ENCODE results near the gene SCLY.
"Not testable (repeated sequence)": the region's sequence is repeated elsewhere in the genome, so short reads cannot be mapped to it uniquely, and the experiment has no call there.

Gene SCLY

DNA sequence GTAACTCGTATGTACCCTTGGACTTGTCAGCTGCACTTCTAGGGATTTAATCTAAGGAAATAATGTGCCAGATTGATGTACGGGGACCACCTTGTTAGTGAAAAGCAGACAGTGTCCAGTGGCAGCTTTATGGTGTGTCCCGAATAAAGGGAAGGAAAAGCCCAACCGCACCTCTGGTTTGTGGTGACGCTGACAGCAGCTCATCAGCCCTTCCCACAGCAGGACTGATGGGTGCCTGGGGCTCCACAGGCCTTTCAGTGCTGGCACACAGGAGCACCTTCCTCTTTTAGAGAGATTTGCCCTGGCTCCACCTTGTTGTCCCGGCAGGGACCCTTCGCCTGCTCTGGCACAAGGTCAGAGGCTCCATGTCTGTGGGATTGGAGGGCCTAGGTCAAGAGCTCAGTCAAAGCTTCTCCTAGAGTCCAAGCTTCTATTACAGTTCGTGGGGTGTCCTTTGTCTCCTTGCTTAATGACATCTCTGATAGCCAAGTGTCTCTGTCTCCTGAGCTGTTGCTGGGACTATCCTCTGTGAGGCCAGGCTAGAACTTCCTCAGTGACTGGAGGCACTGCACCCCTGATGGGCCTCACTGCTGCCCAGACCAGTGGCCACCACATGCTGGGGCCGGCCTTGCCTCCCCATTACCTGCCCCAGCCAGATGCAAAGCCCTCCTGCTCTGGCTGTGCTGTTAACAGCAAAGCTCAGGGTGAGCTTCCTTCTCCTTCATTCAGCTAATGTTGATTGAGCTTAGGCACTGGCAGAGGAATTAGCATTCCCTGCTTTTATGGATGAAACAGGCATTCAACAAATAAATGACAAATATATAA lies 33.0 kb upstream of the SCLY start:
- no peak for DNase-seq (ENCODE audit: low spot score)
- TF ChIP-seq, protein P1, sequence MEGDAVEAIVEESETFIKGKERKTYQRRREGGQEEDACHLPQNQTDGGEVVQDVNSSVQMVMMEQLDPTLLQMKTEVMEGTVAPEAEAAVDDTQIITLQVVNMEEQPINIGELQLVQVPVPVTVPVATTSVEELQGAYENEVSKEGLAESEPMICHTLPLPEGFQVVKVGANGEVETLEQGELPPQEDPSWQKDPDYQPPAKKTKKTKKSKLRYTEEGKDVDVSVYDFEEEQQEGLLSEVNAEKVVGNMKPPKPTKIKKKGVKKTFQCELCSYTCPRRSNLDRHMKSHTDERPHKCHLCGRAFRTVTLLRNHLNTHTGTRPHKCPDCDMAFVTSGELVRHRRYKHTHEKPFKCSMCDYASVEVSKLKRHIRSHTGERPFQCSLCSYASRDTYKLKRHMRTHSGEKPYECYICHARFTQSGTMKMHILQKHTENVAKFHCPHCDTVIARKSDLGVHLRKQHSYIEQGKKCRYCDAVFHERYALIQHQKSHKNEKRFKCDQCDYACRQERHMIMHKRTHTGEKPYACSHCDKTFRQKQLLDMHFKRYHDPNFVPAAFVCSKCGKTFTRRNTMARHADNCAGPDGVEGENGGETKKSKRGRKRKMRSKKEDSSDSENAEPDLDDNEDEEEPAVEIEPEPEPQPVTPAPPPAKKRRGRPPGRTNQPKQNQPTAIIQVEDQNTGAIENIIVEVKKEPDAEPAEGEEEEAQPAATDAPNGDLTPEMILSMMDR (IDR thresholded peaks at IDR 0.05) = no peak
- Histone ChIP-seq H3K4me3 (no peak overlapping the region), H3K27ac (no peak overlapping the region)

GRCh38 chr2:238029853-238030252 lies 30.9 kb upstream of the SCLY start:
- Histone ChIP-seq H3K27ac (no peak overlapping the region), H3K4me3 (no peak overlapping the region)
- TF ChIP-seq, protein P1 (IDR thresholded peaks at IDR 0.05) = no peak
- DNase-seq (ENCODE audit: low spot score) = no peak

DNA sequence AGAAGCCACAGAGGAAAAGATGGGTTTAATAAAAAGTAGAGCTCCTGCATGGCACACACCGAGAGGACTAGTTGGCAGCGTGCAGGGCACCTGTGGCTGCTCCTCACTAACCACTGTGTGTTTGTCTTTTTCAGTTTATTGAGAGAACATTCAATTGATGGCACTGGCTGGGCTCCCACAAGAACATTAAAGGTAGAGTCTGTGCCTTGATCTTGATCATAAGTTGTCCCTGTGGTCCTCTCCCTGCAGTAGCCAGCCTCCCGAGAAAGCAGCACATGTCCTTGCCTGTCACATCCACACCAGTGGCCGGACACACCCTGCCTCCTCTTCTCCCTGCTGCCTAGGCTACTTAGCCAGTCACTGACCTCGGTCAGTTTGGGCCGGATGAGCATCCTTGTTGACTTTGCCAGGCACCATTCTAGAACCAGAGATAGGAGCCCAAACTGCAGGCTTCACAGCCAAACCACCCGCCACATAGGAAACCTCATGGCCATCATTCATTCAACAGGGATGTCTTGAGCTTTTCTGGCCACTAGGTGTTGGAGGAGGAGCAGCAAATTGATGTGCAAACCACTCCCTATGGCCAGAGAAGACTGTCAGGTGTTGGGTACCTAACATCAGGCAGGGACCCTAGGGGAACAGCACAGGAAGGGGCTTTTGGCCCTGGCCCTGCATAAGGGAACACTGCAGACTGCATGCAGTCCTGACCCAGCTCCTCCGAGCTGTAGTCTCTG lies 30.2 kb upstream of the SCLY start:
- H3K27ac ChIP-seq = no peak overlapping the region
- H3K4me3 ChIP-seq = no peak overlapping the region
- no peak for DNase-seq (ENCODE audit: low spot score)
- TF ChIP-seq, protein P1 (IDR thresholded peaks at IDR 0.05) = no peak

GRCh38 chr2:238031751-238032150 lies 29.1 kb upstream of the SCLY start:
- Histone ChIP-seq H3K27ac (no peak overlapping the region), H3K4me3 (no peak overlapping the region)
- no peak for DNase-seq (ENCODE audit: low spot score)
- TF ChIP-seq, protein P1 (IDR thresholded peaks at IDR 0.05) = no peak

DNA sequence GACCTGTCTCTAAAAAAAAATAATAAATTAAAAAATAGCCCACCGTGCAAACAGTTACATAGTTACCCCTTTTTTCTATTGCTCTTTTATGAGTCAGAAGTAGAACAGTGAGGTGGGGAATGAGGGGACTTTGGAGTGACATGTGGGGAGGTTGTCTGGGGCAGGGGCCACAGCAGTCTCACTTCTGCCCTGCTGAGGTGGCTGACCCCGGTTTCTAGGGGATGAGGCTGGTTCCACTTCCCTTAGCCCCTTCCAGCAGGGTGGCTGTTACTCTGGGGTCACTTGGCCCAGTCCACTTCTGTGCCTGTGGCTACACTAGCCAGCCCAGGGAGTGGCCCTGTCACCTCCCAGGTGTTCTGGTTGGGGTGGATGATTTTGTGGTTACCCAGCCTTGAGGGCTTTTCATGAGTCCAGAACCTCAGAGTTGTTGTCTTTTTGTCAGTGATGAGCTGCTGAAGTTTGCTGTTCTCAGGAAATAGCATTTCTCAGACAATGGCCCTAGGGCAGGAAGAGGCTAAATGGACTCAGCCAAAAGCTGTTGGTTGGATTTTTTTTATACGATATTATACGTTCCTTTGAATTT lies 28.0 kb upstream of the SCLY start:
- Histone ChIP-seq H3K4me3 (no peak overlapping the region), H3K27ac (no peak overlapping the region)
- TF ChIP-seq, protein P1 (IDR thresholded peaks at IDR 0.05) = no peak
- no peak for DNase-seq (ENCODE audit: low spot score)

- H3K4me3 ChIP-seq = not testable (repeated sequence)
Measured at GRCh38 chr2:238033991-238034390, 26.8 kb upstream of the SCLY start.

GRCh38 chr2:238038203-238038602 lies 22.6 kb upstream of the SCLY start:
- TF ChIP-seq, protein P1 (IDR thresholded peaks at IDR 0.05) = no peak
- Histone ChIP-seq H3K4me3 (no peak overlapping the region), H3K27ac (no peak overlapping the region)
- no peak for DNase-seq (ENCODE audit: low spot score)

More at GRCh38 chr2:238033991-238034390, 26.8 kb upstream of the SCLY start:
- H3K27ac ChIP-seq; DNase-seq (ENCODE audit: low spot score): not testable (repeated sequence)

Data from coronary artery (tissue), 2 donors.